Loucy (cell line): ENCODE measurements around the gene PROSER3.
A peak's percentile ranks its signal among the peaks of the same experiment; 100 is the strongest.

ENCODE experiments used
- H2AFZ ChIP-seq: fragments of 200-600 bp; sonication (generic); 2 replicates; pipeline ENCODE4 v1.6.0; 2016; ENCODE audit warnings: antibody characterized with exemption, mild to moderate bottlenecking, low read length, moderate library complexity
- H3F3A ChIP-seq: fragments of 200-600 bp; 2 replicates; pipeline ENCODE4 v1.6.0; 2016; ENCODE audit warnings: antibody characterized with exemption, low read depth, mild to moderate bottlenecking
- H3K27me3 ChIP-seq: fragments of 200-600 bp; sonication (generic); 2 replicates; pipeline ENCODE4 v1.6.1; 2014; ENCODE audit warnings: low read length, mild to moderate bottlenecking; ENCODE audit not compliant: insufficient read depth, poor library complexity, severe bottlenecking
- H3K36me3 ChIP-seq: fragments of 200-600 bp; sonication (generic); 2 replicates; pipeline ENCODE4 v1.6.1; 2016; ENCODE audit warnings: low read length; ENCODE audit not compliant: insufficient read depth
- H3K4me1 ChIP-seq: fragments of 200-600 bp; sonication (generic); 2 replicates; pipeline ENCODE4 v1.5.1; 2014; ENCODE audit warnings: low read length, mild to moderate bottlenecking; ENCODE audit not compliant: insufficient read depth, poor library complexity, severe bottlenecking
- H3K4me2 ChIP-seq: fragments of 200-600 bp; sonication (generic); 2 replicates; pipeline ENCODE4 v1.6.0; 2014; ENCODE audit warnings: antibody characterized with exemption, low read length, low read depth, mild to moderate bottlenecking; ENCODE audit not compliant: poor library complexity, severe bottlenecking
- H3K4me3 ChIP-seq: fragments of 200-600 bp; sonication (generic); 2 replicates; pipeline ENCODE4 v1.5.1; 2014; ENCODE audit warnings: low read length, mild to moderate bottlenecking, mixed read lengths; ENCODE audit not compliant: poor library complexity, severe bottlenecking
- H3K79me2 ChIP-seq: fragments of 200-600 bp; sonication (generic); 2 replicates; pipeline ENCODE4 v1.6.1; 2014; ENCODE audit warnings: low read length; ENCODE audit not compliant: insufficient read depth
- H3K9ac ChIP-seq: fragments of 200-600 bp; sonication (generic); 2 replicates; pipeline ENCODE4 v1.6.0; 2014; ENCODE audit warnings: mild to moderate bottlenecking, low read depth, low read length, moderate library complexity; ENCODE audit not compliant: poor library complexity, severe bottlenecking
- H3K9me2 ChIP-seq: fragments of 200-600 bp; sonication (generic); replicated peaks from 2 replicates; pipeline ENCODE4 v1.6.1; 2016; ENCODE audit warnings: low read depth, low read length, mixed read lengths
- H3K9me3 ChIP-seq: fragments of 200-600 bp; sonication (generic); 2 replicates; pipeline ENCODE4 v1.6.1; 2014; ENCODE audit warnings: mild to moderate bottlenecking, antibody characterized with exemption, low read length, low read depth; ENCODE audit not compliant: insufficient read depth
- H4K20me1 ChIP-seq: fragments of 200-600 bp; sonication (generic); 2 replicates; pipeline ENCODE4 v1.6.0; 2014; ENCODE audit warnings: antibody characterized with exemption, low read length, mild to moderate bottlenecking; ENCODE audit not compliant: insufficient read depth, poor library complexity, severe bottlenecking
- EZH2phosphoT487 ChIP-seq: fragments of 200-600 bp; IDR thresholded peaks from 2 replicates; pipeline ENCODE4 v1.6.1; 2018; ENCODE audit warnings: antibody characterized with exemption, mild to moderate bottlenecking, moderate library complexity, borderline replicate concordance
- TF ChIP-seq, protein P1 (sequence below): fragments of 200-600 bp; sonication (generic); conservative IDR thresholded peaks from 2 replicates; pipeline ENCODE4 v1.5.1; 2014; ENCODE audit warnings: mild to moderate bottlenecking, antibody characterized with exemption, low read length

The PROSER3 gene

DNA sequence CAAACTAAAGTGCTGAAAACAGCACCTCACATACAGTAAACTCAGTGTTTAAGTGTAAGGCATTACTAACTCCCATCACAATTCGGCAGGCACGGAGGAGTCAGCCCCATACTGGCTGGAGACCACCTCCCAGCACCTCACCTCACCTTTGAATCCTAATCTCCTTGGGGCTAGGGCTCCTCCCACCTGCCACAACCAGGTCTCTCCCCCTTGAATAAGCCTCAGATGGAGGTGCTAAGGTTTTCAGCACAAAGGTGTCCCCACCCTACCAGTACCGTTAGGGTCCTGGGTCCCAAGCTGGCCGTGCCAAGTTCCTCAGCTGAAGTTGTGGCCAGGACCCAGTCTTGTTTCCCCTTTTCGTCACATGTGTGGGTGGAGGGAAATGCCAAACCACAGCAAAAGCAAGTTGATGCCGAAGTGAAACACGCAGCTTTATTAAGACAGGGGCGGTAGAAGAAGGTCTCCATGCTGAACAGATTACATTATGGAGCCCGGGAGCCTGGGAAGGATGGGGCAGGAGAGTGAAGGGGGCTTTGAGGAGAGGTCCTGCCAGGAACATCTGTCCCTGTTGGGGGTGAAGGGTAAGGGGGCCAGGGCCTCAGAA, 15.8 kb upstream of the PROSER3 start, which contains the start of gene IGFLR1:
Gene IGFLR1, minus strand, starts transcription at position 332 of the 604 bp plus-strand sequence. CDS start 1,272 bp downstream, outside the sequence.
- no peaks in the 10 kb centered on the region for H3K9me2 ChIP-seq
- H3K4me2 ChIP-seq: peak within 1 kb of the TSS; percentile 74
- peaks cover 18% of the 10 kb centered on the region; the same call in 1 of the 2 replicates for H3K36me3 ChIP-seq
- peaks cover 8% of the 10 kb centered on the region for H3K79me2 ChIP-seq
- peak within 1 kb of the TSS; percentile 79 for H3K4me3 ChIP-seq
- peak within 1 kb of the TSS; percentile 55 for H3K9ac ChIP-seq
- no peak within 1 kb of the TSS for H2AFZ ChIP-seq
- H3F3A ChIP-seq: no peaks in the 10 kb centered on the region
- H3K27me3 ChIP-seq: no peaks in the 10 kb centered on the region
- H3K4me1 ChIP-seq: peaks cover 18% of the 10 kb centered on the region
- H3K9me3 ChIP-seq: no peaks in the 10 kb centered on the region
- no peak for TF ChIP-seq EZH2phosphoT487
- TF ChIP-seq, protein P1, sequence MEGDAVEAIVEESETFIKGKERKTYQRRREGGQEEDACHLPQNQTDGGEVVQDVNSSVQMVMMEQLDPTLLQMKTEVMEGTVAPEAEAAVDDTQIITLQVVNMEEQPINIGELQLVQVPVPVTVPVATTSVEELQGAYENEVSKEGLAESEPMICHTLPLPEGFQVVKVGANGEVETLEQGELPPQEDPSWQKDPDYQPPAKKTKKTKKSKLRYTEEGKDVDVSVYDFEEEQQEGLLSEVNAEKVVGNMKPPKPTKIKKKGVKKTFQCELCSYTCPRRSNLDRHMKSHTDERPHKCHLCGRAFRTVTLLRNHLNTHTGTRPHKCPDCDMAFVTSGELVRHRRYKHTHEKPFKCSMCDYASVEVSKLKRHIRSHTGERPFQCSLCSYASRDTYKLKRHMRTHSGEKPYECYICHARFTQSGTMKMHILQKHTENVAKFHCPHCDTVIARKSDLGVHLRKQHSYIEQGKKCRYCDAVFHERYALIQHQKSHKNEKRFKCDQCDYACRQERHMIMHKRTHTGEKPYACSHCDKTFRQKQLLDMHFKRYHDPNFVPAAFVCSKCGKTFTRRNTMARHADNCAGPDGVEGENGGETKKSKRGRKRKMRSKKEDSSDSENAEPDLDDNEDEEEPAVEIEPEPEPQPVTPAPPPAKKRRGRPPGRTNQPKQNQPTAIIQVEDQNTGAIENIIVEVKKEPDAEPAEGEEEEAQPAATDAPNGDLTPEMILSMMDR: no peak
- H4K20me1 ChIP-seq: no peaks in the 10 kb centered on the region

DNA sequence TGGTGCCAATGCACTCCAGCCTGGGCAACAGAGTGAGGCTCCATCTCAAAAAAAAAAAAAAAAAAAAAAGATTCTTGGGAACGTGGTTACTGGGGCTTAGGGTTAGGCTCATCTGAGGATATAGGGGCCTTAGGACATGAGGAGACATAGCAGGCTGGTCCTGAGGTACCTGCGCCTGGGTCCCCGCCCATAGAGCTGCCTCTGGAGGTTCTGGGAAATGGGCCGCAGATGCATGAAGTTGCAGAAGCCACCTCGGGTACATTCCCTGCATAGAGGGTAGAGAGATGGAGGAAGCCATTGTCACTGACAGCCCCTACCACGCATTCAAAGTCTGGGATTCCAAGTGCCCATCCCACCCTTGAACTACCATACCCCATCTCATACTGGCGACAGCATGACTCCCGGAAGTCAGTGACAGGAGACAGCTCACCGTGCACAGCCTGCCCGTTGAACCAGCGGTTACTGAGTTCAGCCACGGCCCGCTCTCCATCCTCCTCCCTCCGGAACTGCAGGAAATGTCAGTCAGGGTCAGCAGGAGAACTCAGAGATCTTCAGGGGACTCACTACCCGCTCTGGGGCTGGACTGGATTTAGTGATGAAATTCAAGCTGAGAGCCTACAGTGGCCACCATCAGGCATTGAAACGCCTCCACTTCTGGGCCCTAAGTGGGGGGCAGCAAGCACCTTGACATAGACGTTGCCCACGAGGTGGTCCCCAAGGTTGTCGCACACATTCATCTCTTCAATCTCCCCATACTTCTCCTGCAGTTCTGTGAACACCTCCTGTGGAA, 14.1 kb upstream of the PROSER3 start:
- Histone ChIP-seq H3K79me2 (peaks cover 12% of the 10 kb centered on the region), H3K4me3 (peak overlapping the region; percentile 85), H3K4me2 (peak overlapping the region; percentile 72), H4K20me1 (no peaks in the 10 kb centered on the region), H3K4me1 (peaks cover 21% of the 10 kb centered on the region), H3K9me2 (no peaks in the 10 kb centered on the region), H3K9ac (no peak overlapping the region), H3K9me3 (no peaks in the 10 kb centered on the region), H3F3A (no peaks in the 10 kb centered on the region), H3K27me3 (no peaks in the 10 kb centered on the region), H3K36me3 (peaks cover 2% of the 10 kb centered on the region; the same call in 1 of the 2 replicates), H2AFZ (no peak overlapping the region)
- TF ChIP-seq EZH2phosphoT487: no peak

DNA sequence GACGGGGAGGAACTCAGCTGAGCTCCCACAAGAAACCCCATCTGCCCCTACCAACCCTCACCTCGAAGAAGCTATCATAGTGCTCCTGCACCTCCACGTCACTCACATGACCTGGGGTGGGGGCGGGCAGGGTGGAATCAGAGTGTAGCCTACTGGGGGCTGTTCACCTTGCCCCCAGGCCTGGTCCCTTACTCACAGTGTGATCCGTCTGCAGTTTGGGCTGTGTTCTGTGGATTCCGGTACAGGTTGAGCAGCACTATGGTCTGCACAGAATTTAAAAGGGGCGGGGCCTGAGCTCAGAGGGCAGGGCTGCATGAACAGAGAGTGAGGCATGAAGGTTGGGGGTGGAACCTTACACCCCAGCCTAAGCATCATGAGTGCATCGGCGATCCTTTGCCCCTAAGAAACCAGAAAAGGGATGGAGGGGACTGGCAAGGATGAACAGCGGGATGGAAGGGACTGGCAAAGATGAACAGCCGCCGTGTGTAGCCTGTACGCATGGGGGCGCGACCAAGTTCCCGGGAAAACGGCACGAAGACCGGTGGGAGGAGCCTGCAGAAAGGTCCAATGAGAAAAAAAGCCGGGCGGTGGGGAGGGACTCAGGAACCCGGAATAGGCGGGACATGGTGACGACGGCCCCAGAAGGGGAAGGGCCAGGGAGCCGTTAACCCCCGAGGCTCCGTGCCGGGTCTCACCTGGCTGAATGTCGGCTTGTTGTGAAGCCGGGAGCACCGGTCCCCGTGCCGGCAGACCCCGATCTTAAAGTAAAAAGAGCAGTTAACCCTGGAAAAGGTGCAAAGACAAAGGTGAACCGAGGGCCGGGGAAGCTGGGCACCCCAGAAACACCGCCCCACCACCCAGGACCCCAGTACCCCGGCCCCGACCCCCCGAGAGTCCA, 13.3 kb upstream of the PROSER3 start:
- Histone ChIP-seq H4K20me1 (no peaks in the 10 kb centered on the region), H3K4me3 (peak overlapping the region; percentile 85), H3K4me1 (peaks cover 24% of the 10 kb centered on the region), H3K79me2 (peaks cover 16% of the 10 kb centered on the region), H2AFZ (peak overlapping the region; percentile 69), H3K27me3 (no peaks in the 10 kb centered on the region), H3K9me3 (no peaks in the 10 kb centered on the region), H3K36me3 (no peaks in the 10 kb centered on the region), H3K9me2 (no peaks in the 10 kb centered on the region), H3F3A (no peaks in the 10 kb centered on the region), H3K9ac (peak overlapping the region; percentile 92), H3K4me2 (peak overlapping the region; percentile 72)
- no peak for TF ChIP-seq EZH2phosphoT487
- TF ChIP-seq, protein P1: peak; percentile 48
